Ovary (tissue), 3 donors: ENCODE results near the gene OPALIN.

Source experiments
- CTCF ChIP-seq, 3 donors: fragments of 450-650 bp in 2 of 3; fragments of 200-600 bp in 1 of 3; IDR thresholded peaks; one replicate each; pipeline versions ENCODE4 v1.5.1 to v1.8.0; 2016 to 2022; ENCODE audit warnings: antibody characterized with exemption in 3 of 3, mild to moderate bottlenecking in 1 of 3
- EP300 ChIP-seq: sonication (generic); formaldehyde crosslinking; IDR thresholded peaks from one replicate; pipeline ENCODE4 v1.6.1; 2017; ENCODE audit warnings: antibody characterized with exemption
- POLR2A ChIP-seq: fragments of 450-650 bp; IDR thresholded peaks from one replicate; pipeline ENCODE4 v1.6.1; 2017; ENCODE audit warnings: antibody characterized with exemption, mild to moderate bottlenecking, moderate library complexity
- donor health status: DM: no; HTN: no; CAD: no.

GRCh38 chr10:96408201-96408600 lies 49.4 kb upstream of the OPALIN start:
- TF ChIP-seq EP300 (no peak), CTCF (IDR thresholded peaks at IDR 0.05) (no peak), POLR2A (no peak)
